OCI-LY7 (cell line): Measurements from ENCODE around the gene KRTDAP.

Experiments used
- CTCF ChIP-seq: fragments of 200-600 bp; sonication (generic); conservative IDR thresholded peaks from 2 replicates; pipeline ENCODE4 v1.5.1; 2014; ENCODE audit warnings: mild to moderate bottlenecking, antibody characterized with exemption, low read length, moderate library complexity, mixed read lengths
- EZH2phosphoT487 ChIP-seq: fragments of 200-600 bp; sonication (generic); IDR thresholded peaks from 2 replicates; pipeline ENCODE4 v1.6.1; 2018; ENCODE audit warnings: low read depth, borderline replicate concordance, mild to moderate bottlenecking, mixed run types, antibody characterized with exemption, low read length, moderate library complexity, mixed read lengths

GRCh38 chr19:35455616-35456201, 34.6 kb downstream of the KRTDAP start:
- TF ChIP-seq CTCF (no peak), EZH2phosphoT487 (no peak)
